Measurements from ENCODE around the gene RANBP17.

DNA sequence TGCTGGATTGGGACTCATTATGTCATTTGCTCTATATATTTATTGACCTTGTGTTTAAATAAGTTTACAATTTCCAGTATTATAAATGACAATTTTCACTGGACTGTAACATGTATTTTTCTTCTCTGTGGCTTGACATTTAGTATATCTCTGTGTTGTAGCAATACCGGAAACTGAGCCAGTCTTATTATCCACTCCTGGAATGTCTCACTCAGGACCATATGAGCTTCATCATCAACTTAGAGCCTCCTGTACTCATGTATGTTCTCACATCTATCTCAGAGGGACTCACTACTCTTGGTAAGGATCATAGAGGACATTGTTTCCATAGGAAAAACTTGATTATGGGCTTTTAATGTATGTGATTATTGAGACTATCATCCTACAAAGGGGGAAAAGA, 380.7 kb downstream of the RANBP17 start:
- TF ChIP-seq CTCF (conservative IDR thresholded peaks at IDR 0.05), result no peak
- no peak for TF ChIP-seq EZH2 (IDR thresholded peaks at IDR 0.05; ENCODE audit: low read depth)

Measured in PC-9 (cell line).